CD4-positive, alpha-beta T cell treated with Interleukin-2 at 100 ng/mL for 4 hours (primary cell): ENCODE measurements around the gene ABO.
"Not testable (repeated sequence)": the region's sequence is repeated elsewhere in the genome, so short reads cannot be mapped to it uniquely, and the experiment has no call there.

Source experiments
- DNase-seq: peaks from one replicate; pipeline ENCODE4 v3.0.0-alpha.2; 2020; ENCODE audit warnings: low spot score

Gene ABO

DNA sequence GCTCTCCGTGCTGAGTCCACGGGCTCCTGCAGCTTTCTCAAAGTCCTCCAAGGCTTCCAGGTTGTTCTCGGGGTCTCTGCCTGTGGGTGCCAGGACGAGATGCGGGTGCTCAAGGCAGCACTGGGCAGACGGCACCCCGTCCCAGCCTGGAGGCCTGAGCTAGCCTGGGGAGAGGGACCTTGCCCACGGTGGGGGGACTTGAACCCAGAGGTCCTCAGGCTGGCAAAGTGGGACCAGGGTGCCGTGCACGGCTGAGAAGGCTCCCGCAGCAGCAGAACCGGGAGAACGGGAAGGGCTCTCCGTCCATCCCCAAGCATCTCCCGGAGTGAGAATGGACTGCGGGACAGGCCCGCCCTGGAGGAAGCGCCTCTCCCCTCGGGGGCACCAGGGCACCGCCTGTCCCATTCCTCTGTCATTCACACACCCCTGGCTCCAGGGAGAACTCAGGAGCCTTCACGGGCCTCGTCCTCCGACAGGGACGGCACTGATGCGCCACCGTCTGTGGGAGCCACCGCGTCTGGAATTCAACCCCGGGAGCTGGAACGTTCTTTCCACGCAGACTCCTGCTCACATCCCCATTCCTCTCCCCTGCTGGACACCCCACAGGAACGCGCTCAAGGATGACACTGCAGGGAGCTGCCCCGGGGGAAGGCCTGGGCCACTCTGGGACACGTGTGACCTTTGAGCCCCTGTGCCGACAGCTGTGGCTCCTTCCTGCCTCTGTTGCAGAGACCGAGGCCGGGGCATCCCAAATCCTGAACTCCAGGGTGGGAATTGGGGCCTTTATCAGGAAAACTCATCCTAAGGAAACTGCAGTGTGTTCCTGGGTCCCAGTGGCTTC is 49.6 kb downstream of the ABO start:
- no peak for DNase-seq

DNA sequence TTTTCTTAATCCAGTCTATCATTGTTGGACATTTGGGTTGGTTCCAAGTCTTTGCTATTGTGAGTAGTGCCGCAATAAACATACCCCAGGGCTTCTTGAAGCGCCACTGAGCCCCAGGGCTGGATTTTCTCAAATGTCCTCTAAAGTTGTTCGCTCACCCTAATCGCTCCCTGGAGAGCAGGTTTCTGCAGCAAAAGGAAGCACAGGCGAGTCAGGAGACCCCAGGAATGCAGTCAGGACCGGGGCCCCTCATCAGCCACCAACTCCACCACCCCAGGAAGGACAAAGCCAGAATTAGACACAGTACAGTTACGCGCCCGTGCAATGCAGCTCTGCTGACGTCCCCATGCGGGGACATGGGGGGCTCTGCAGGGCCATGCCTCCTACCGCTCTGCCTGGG is 50.2 kb downstream of the ABO start:
- no peak for DNase-seq

DNA sequence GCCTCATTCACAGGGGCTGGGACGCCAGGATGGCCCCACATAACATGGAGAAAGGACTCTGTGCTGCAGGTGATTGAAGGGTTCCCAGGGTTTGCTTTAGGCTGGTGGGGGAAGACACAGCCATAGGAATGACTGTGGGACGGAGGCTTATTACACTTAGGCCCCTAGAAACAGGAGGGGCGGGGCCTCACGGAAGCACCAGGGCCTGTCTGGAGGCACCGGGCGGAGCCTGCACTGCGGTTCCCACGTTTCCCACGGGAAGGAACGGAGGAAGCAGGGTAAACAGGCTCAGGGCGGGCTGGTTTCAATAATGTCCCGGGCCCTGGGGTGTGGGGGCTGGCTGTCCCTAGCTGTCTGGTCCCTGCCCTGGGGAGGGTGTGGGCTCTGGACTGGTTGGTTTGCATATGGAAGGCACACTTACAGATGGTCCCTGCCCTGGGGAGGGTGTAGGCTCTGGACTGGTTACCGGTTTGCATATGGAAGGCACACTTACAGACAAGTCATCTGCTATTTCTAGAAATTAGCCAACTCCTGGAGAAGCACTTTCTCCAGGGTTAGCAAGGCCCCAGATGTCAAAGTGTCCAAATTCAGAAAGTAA is 51.7 kb downstream of the ABO start:
- not testable (repeated sequence) for DNase-seq

DNA sequence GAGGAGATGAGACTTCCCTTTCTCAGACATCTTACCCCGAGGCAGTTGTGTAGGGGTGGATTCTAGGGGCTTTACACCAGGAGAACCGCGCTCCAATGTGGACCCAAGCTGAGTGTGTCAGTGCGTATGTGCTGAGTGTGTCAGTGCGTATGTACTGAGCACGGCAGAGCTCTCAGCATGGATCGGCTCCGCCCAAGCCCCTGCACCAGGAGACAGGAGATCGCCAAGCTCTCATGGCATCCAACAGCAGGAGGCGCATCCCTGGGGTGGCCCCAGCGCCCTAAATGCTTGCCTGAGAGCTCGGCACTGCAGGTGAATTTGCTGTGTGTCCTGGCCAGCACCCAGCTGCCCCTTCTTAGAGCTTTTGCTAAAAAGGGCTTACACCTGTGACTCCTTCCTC is 53.0 kb downstream of the ABO start:
- not testable (repeated sequence) for DNase-seq

DNA sequence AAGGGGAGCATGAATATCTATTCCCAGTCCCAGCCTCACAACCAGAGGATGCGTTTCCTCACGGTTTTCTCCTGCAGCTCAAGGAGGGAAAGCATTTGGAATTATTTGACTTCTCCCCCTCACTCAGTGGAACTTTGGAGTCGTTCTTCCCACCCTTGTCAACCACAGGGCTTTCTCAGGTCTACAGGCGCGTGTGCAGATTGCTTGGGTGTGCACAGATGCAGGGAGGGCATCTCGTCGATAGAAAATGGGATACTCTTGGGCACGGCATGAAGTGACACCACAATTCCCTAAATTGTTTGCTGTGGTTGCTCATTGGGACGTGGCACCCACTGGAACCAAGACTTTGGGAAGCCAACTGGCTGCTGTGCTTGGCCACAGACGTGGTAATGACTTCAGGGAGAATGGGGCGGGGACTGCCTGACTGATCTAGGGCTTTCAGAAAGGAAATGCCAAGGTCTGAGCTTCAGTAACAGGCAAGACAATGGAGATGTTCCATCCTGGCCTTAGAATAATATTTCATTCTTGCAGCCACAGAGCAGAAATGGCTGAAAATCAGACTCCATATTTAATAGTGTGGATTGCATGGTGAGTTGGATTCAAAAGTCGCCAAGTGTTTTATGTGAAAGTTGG is 53.7 kb downstream of the ABO start:
- no peak for DNase-seq

DNA sequence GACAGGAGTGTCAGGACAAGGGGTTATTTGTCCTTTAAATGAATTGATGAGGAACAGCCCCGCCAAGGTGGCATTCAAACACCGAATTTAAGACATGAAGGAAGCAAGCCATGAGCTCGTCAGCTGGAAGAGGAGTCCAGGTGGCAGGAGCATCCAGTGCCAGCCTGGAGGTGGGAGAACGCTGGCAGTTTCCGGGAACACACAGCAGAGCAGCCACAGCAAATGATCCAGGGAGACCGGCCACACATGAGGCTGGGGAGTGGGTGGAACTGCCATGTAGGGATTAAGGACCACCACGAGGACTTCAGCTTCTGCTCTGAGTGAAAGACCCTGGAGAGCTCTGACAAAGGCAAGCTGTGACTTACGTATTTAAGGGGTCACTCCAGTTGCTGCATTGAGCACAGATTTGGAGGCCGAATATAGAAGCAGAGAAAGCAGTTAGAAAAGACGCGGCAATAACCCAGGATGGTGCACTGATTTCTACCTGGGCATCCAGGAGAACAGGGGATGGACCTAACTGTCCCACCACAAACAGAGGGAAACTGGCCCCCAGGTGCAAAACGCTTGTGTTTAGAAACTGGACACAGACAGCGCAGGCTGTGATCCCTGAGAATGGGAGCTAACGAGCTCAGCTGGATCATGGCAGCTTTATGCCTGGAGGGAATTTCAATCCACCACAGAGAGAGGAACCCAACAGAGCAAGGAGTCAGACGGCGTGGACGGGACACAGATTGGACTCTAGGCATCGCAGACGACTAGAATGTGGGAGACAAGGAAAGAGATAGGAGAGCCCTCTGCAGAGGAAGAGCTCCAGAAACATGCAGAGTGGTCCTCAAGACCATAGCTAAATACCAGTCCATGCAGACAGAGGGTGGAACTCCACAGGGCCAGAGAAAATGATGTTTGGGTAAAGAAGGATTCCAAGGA is 56.7 kb downstream of the ABO start:
- not testable (repeated sequence) for DNase-seq

DNA sequence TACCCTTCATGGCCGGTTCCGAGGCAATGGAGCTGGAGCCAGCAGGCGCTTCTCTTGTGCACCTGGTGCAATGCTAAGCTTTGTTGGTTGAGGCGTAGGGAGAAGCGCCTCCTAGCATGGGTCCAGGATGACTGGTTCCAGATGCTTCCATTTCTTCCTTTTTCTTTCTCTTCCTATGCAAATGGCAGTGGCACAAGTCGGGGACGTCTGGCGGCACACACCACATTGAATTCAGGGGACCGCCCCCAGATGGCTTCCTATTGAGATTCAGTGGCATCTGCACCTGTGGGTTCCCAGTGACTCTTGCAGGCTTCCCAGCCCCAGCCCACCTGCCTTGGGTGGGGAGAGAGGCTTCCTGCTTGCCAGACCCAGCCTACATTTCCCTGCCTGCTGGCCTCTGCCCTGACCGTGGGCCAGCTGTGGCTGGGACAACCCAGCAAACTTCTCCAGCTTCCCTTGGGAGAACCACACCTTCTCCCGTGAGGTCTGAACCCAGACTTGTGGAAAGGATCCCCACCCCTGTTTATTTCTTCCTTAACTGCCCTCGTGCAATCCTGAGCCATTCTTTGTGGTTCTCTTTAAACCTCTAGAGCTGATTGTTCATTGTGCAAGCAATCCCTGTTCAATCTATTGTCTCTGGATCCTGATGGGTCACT is 57.5 kb downstream of the ABO start:
- DNase-seq: not testable (repeated sequence)

DNA sequence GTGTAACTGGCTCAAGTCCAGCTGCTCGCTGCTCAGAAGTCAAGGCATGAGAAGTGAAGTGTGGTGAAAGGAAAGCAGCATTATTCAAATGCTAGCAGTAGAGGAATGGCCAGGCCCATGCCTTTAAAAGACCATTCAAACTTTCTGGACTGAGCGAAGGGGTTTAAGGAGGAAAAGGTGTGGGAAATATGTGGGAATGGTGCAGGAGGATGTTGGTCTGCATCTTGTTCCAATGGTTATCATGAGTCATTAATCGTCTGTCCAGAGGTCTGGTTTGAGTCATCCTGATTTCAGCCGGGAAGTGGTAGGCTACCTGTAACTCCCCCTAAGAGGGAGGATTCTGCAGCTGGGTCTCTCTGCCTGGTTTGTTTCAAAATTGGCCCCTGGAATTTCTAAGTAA is 60.7 kb downstream of the ABO start:
- DNase-seq: not testable (repeated sequence)

DNA sequence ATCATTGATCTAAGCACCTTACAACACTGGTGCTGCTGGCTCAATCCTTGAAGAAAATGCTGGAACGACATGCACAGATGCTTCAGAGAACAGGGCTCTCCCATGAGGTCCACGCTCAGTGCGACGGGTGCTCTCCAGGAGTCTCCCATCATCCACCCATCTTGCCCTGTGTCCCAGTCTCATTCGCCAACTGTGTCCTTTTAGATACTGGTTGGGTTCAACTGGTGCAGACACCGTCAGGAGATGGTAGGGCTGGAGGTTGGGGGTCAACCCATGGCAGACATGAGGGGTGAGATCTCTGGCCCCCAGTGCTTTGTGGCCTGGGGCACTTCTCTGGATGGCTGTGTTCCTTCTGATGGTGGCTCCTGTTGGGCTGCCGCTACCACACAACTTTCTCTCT is 64.4 kb downstream of the ABO start:
- no peak for DNase-seq

DNA sequence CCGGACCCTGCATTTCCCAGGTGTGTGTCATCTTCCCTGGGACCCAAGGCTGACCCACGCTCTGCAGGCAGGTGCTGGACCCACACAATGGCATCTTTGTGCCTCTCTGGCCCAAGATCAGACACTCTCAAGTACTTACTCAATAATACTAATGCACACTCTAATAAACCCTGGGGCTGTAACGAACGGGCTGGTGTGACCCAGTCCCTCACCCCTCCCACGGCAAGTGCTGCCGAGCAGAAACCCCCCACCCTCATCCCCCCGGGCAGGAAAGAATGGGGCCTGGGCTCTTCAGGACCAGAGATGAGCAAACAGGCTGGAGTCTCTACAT is 64.8 kb downstream of the ABO start:
- no peak for DNase-seq

DNA sequence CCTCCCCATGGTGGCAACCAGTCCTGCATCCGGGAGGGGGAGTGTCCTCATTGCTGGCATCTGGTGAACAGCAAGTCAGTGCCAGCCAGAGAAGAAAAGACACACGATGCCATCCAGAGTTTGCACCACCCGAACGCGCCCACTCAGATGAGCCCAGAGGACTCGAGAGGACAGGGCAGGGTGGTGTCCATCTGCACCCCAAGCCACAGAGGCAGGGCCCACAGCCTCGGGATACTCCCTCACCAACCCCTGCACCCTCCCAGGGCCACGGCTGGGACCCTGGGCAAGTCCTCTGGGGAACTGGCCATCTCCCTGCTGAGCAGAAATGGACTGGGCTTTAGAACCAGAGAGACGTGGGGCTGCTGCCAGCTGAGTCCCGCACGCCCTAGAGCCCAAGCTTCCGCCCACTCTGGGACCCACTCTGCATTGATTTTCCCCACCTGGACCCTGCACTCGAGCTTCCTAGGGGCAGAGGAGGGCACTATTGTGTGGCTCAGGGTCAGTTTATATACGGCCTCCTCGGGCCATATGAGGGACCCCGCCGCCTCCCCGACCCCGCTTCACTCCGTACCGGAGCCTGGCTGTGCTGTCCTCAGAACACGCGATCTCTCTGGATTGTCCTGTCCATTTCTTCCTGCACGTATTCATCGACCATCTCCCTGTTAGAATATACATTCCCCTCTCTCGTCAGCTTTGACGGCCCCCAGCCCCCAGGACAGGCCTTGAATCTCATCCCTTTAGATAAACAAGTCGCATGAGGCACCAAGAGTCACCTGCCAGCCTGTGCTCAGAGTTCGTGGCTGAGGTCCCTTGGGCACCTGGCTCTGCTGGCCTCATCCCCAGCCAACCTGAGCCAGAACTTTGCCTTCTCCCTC is 65.4 kb downstream of the ABO start:
- not testable (repeated sequence) for DNase-seq

DNA sequence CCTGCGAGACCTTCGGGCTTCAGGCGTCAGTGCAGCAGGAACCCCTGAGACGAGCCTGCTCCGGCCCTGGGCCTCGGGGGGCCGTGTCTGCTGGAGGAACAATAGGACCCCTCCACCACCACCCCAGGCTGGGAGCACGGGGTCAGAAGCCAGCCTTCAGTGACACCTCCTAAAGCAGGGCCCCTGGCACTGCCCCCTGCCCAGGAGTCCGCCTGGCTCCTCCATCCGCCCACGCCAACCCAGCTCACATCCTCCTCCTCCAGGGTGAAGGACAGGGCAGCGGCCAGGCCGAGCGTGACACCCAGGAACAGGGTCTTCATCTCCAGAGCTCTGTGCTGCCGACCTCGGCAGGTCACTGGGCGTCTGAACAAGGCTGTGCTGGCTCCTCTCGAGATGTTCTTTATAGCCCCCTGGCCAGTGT is 66.1 kb downstream of the ABO start, which contains the start of gene OBP2B:
Gene OBP2B, minus strand, starts transcription at position 371 of the 421 bp plus-strand sequence. Its CDS starts 51 bp downstream, at position 320.
- DNase-seq: not testable (repeated sequence)

DNA sequence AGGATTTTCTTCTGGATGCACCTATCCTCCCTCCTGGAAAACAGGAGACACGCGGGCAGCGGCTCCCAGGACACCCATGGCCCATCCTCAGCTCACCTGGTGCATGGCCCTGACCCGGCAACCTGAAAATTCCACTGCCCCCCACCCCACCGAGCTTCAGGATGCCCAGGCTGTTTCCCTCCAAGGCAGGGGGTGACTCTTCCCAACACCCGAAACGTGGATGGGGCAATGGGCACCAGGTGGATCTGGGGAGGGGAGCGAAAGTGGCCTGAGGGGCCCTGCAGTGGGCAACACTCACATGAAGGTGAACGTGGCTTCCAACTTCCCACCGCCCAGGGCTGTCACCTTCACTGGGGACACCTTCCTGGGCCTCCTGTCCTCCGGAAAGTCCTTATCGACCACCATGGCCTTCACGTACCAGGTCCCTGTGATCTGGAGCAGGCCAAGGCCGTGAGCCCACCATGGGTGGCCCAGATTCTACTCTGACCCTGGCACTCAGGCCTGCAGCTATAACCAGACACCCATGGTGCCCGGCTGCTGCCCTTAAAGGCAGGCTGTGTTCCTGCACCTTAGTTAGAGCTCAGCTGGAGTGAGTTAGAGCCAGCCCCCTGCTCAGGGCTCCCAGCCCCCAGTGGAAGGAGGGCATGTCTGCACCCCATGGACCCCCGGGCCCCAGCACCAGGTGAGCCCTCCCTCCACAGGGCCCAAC is 66.7 kb downstream of the ABO start:
- not testable (repeated sequence) for DNase-seq

DNA sequence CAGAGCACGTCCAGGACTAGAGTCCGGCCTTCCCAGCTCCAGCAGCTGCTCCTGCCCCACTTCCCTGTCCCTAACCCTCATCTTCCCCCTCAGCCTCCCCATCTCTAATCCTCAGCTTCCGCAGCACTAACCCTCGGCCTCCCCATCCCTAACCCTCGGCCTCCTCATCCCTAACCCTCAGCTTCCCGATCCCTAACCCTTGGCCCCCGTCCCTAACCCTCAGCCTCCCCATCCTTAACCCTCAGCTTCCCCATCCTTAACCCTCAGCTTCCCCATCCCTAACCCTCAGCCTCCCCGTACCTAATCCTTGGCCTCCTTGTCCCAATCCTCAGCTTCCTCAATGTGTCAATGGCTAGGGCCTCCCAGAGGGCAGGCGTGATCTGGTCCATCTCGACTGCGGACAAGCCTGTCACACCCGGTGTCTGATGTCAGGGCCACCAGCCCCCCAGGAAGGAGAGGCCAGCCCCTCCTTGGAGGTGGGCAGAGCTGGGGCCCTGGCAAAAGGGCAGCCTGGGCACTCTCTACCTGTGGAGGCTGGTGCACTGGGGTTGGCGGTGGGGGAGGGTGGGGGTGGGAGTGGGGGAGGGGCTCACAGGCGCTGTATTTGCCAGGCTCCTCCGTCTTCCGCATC is 67.3 kb downstream of the ABO start:
- no peak for DNase-seq

DNA sequence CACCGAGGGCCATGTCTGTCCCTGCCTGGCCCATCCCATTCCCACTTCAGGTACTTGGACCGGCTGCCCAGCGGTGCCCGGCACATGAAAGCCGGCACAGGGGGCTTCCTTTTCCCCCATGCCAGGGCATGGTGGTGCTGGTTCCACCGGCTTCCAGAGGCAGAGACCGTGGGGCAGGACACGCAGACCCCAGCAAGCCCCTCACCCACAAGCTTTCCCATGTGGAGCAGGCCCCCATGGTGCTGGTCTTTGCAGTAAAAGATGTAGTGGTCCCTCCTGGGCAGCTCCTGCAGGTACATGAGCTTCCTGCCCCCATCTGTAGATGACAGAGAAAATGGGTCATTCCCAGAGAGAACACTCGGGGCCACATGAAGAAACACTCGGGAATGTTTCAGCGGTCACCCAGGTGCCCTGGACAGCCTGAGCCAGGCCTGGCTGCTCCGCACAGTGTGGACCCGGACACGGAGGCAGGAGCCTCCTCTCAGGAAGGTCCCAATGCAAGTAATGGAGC is 67.9 kb downstream of the ABO start:
- DNase-seq: no peak

DNA sequence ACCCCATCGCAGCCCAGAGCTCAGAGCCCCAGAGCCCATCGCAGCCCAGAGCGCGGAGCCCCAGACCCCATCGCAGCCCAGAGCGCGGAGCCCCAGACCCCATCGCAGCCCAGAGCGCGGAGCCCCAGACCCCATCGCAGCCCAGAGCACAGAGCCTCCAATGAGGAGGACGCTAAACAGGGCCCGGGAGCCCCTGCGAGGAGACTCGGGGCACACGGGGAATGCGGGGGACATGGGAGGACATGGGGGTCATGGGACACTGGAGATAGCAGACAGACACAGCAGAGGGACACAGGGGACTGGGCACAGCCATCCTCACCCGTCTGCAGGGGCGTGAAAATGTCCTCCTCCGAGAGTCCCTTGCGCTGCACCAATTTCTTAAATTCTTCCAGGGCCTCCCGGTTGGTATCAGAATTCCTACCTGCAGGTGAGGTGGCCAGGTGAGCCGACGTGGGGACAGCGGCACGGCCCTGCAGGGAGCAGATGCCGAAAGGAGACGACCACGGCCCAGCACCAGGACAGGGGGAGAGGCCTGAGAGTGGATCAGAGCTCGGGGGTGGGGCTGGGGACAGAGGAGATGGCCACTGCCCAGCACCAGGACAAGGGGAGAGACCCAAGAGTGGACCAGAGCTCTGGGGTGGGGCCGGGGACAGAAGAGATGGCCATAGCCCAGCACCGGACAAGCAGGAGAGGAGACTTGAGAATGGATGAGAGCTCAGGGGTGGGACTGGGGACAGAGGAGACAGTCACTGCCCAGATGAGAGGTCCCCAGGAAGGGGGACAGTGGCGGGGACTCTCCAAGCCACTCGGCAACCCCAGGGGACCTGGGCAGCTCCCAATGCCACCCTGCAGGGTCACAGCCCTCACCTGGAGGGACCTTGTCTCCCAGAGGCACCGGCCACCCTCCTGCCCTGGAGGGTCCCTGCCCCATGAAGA is 68.7 kb downstream of the ABO start:
- no peak for DNase-seq

DNA sequence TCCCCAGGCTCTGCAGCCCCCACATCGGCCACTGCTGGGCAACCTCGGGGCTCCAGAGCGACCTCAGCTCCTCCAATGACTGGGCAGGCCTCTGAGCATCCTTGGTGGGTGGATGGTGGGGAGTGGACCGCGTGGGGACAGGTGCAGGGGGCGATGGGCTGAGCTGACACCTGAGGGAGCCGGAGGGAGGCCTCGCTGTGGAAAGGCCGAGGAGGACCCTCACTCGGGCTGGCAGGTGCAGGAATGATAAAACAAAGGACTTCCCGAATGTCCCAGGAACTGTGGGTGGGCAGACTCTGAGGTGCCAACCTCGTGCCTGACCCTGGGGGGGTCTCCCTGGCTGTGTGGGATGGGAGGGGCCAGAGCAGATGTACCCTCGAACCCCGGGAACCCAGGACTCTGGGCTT is 69.5 kb downstream of the ABO start:
- not testable (repeated sequence) for DNase-seq
